Activated CD4-positive, alpha-beta T cell treated with anti-CD3 and anti-CD28 coated beads for 24 hours (primary cell): Measurements from ENCODE around the gene MOB4.
"Not testable (repeated sequence)": the region's sequence is repeated elsewhere in the genome, so short reads cannot be mapped to it uniquely, and the experiment has no call there.

Source experiments
- DNase-seq, 2 donors: peaks; one replicate each; pipeline ENCODE4 v3.0.0-alpha.2; 2020; ENCODE audit warnings: low read depth in 2 of 2

MOB4 gene

DNA sequence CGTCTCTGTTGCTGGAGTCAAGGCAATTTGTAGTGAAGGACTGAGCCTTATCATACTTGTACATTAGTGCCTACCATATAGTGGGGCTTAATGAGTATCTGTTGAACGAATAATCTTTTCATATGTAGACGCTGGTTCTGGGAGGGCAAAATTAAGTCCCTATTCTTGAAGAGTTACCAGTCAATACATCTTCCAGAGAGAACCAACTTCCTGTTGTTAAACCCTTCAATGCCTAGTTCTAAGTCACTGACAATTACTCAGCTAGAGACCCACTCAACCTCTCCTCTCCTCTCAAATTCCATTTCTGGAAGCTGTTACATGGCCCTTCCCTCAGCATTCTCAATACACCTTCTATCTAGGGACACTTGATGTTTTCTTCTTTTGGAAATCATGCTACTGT lies 1.1 kb upstream of the MOB4 start:
- DNase-seq, result no peak

DNA sequence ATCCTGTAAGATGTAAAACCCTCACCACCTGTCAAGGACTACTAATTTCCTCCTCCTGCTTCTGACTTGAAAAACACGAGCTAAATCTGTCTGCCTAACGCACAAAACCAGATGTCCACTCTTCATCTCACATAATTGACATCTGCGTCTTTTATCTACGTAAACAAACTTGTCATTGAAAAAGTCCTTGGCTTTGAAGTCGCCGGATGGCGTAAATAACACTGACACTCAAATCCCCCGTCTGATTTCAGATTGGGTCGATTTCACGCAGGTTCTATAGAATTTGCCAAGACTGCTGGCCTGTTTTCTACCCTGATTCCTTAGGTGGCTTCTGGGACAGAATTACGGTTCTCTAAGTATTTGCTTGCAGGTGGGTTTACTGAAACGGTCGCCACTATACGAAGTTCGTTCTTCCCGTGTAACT lies 539 bp upstream of the MOB4 start:
- no peak for DNase-seq

DNA sequence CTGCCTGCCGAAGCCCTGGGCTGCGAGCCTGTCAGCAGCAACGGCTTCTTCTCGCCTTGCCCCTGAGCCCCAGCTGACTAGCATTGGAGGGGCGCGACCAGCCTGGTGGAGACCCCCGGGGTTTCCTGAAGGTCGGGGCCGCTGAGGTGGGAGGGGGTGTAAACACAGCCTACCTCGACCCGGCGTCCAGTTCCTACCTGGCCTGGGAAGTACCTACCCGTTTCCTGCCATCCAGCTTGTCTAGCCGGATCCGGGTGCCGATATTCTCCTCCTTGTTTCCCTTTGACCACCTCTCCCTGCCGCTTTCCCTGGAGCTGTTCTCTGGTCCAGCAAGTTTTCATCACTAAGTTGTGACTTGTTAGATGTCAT lies 511 bp downstream of the MOB4 start:
- no peak for DNase-seq

DNA sequence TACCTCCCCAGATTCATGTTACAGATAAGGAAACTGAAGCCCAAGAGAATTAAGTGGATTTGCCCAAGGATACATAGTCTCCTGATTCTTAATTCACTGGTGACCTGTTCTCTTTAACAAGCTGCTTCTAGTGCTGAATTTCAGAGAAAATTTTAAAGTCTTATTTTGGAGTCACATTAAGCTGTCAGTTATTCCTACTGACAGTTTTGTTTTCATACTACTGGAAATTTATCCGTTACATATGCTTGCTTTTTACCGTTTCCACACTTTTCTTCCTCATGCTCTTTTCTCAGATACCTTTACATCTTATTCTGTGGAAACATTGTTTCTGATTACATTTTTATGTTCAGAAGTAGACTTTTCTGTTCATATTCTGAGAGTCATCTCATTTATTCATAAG lies 1.3 kb downstream of the MOB4 start:
- DNase-seq, result no peak

DNA sequence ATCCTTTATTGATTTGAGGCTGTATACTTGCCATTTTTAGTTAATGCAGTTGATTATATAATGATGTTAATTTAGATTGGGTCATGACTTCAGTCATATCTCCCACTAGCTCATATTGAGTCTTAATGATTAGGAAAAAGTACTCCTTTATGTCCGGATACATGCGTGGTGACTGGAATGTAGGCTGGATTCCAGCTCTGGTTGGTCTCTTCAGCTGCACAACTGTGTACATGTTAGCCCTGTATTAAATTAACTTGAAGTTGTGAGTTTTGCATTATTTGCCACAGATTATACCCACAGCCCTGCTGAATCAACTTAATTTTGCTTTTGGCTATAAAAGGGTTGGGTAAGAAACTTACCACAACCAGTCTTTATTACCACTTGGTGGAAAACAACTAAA lies 22.5 kb downstream of the MOB4 start:
- DNase-seq, result no peak

- DNase-seq, result no peak
Measured at GRCh38 chr2:197539734-197540133, 23.9 kb downstream of the MOB4 start.

GRCh38 chr2:197543206-197543605 lies 27.3 kb downstream of the MOB4 start:
- no peak for DNase-seq

DNA sequence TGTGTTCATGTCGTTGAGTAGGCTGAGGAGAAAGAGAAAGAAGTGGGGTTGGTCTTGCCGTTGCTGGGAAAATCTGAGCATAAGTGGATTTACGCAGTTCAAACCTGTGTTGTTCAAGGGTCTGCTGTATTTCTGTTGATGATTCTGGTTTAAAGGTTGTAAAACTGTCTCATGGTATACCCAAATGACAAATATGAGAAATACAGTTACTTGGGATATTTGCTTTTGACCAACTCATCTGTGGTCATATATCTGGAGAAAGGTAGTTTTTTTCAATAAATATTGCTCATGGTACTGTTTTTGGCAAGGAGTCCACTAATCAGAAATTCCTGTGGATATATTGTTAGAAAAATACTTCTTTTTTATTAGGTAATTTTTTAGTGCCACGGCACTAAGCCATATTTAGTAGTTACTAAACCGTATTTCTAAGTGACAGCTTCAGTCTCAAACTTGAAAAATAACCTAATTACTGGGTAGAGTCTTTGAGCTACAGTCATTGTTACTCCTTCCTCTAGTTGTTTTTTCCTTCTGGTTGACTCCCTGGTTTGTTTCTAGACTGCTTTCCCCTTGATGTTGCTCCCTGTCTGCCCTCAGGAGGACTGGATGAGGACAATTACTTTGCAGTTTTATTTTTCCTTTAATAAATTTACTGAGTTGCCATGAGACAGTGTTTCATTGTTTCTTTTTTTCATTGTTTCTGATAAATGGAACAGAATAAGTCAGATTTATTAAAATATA lies 31.5 kb downstream of the MOB4 start:
- DNase-seq, result no peak

GRCh38 chr2:197548582-197548981 lies 32.7 kb downstream of the MOB4 start:
- no peak for DNase-seq

DNA sequence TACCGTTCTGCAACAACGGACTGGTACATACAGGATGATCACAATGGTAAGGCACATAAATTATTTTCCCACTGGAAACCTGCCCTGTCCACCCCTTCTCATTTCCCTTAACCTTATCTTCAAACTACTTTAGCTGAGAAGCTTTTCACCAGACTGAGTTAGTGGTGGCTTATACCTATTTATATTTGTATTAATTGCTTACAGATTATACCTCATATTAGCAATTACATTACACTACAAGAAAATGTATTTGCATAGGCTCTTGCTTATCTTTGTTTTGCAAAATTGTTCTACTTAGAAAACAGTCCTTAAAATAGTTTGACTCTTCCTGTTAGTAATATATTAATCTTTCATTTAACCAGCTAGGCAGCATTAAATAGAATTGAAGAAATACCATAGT lies 35.4 kb downstream of the MOB4 start:
- not testable (repeated sequence) for DNase-seq

DNA sequence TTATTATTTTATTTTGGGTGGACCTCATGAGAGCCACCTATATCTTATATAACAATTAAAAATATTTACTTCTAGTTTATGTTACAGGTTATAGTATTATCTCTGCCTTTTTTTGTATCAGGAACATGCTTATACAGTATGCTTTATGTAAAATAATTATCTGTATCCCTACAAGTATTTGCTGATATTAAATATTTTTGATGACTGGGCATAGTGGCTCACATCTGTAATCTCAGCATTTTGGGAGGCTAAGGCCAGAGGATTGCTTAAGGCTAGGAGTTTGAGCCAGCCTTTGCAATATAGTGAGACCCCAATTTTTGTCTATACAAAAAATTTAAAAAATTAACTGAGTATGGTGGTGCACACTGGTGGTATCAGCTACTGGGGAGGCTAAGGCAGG lies 39.6 kb downstream of the MOB4 start:
- no peak for DNase-seq

DNA sequence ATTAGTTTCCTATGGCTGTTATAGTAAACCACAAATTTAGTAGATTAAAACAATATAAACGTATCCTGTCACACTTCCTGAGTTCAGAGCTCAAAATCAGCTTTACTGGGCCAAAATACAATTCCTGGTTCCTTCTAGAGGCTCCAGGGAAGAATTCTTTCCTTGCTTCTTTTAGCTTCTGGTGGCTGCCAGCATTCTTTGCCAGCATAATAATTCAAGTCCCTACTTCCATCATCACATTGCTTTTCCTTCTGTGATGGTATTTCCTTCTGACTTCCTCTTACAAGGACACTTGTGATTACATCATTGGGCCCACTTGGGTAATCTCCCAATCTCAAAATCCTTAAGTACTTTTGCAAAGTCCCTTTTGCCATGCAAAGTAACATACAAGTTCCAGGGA lies 40.6 kb downstream of the MOB4 start:
- DNase-seq, result no peak

- DNase-seq, result no peak
Measured at GRCh38 chr2:197558393-197558792, 42.5 kb downstream of the MOB4 start.

DNA sequence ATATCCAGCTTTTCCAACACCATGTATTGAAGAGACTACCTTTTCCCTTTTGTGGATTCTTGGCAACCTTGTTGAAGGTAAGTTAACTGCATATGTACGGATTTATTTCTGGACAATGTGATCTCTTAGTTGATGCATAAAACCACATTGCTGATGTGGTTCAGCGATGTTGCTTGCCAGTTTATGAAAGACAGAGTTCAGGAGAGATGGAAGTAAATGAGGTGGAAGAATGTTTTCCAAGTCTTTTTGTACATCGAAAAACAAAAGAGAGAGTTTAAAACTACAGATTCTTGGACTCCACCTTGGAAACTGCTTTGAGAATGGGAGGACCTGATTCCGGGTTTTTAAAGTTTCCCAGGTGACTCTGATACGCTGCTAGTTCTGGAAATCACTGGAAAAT lies 43.8 kb downstream of the MOB4 start:
- no peak for DNase-seq

GRCh38 chr2:197560146-197560665 lies 44.3 kb downstream of the MOB4 start:
- no peak for DNase-seq

DNA sequence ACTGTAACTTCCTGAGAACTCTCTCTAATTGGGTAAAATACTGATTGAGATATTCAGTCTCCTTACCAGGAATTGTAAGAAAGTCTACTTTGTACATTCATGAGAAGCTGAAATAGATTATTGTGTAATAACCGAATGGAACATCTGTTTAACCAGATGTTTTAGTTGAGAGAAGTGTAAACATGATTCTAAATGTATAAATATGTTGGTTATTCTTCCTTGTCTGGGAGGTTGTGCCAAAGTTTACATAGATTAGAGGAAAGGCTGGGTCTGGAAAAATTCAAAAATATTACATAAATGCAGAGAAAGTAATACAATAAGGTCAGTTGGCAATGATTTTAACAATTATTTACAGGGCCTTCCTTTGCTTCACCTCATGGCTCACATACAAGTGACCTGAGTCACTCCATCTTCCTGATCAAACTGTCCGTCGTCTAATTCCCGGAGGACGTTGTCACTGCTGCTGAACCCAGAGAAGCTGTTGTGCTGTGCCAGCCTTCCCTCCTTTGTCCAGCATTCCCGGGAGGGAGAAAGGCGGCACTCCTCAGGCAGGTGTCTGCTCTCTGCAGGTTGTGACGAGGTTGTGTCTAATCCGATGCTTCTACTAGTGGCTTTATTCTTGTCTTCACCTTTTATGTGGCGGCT lies 55.9 kb downstream of the MOB4 start:
- DNase-seq, result no peak

DNA sequence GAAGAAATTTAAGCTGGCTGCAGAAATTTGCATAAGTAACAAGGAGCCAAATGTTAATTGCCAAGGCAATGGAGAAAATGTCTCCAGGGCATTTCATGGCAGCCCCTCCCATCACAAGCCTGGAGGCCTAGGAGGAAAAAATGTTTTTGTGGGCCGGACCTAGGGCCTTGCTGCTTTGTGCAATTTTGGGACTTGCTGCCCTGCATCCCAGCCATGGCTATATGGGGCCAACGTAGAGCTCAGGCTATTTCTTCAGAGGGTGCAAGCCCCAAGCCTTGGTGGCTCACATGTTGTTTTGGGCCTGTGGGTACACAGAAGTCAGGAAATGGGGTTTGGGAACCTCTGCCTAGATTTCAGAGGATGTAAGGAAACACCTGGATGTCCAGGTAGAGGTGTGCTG lies 57.7 kb downstream of the MOB4 start:
- no peak for DNase-seq

GRCh38 chr2:197575987-197576386 lies 60.1 kb downstream of the MOB4 start:
- no peak for DNase-seq

- no peak for DNase-seq
Measured at GRCh38 chr2:197576631-197577030, 60.8 kb downstream of the MOB4 start.

GRCh38 chr2:197577446-197577845 lies 61.6 kb downstream of the MOB4 start:
- DNase-seq, result no peak

DNA sequence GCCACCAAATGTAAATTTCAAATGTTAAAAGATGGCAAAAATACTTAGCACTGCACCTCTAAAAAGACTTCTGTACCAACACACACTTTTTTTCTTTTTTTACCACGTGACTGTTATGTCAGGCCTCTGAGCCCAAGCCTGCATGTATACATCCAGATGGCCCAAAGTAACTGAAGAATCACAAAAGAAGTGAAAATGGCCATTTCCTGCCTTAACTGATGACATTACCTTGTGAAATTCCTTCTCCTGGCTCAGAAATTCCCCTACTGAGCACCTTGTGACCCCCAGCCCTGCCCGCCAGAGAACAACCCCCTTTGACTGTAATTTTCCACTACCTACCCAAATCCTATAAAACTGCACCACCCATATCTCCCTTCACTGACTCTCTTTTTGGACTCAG lies 62.4 kb downstream of the MOB4 start:
- not testable (repeated sequence) for DNase-seq

DNA sequence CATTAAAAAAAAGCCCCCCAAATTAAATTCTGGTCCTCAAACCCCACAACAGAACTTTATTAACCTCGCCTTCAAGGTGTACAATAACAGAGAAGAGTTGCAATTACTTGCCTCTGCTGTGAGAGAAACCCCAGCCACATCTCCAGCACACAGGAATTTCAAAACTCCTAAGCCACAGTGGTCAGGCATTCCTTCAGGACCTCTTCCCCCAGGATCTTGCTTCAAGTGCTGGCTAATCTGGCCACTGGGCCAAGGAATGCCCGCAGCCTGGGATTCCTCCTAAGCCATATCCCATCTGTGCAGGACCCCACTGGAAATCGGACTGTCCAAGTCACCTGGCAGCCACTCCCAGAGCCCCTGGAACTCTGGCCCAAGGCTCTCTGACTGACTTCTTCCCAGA lies 64.3 kb downstream of the MOB4 start:
- not testable (repeated sequence) for DNase-seq

DNA sequence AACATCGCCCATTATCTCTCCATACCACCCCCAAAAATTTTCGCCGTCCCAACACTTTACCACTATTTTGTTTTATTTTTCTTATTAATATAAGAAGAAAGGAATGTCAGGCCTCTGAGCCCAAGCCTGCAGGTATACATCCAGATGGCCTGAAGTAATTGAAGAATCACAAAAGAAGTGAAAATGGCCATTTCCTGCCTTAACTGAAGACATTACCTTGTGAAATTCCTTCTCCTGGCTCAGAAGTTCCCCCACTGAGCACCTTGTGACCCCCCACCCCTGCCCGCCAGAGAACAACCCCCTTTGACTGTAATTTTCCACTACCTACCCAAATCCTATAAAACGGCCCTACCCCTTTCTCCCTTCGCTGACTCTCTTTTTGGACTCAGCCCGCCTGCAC lies 71.4 kb downstream of the MOB4 start:
- DNase-seq, result not testable (repeated sequence)
